HT1080 (cell line): ENCODE data around the gene SBNO2. TPM values are rescaled to one million over a fixed set of nuclear protein-coding genes. Genes with fewer than 3 reads are reported as not detected.

Experiments used
- DNase-seq: peaks from one replicate; pipeline ENCODE4 v3.0.0-alpha.2; 2015; ENCODE audit warnings: low read depth
- total RNA-seq: library from RNA; depleted of rRNA; stranded (reverse); fragments of >200 nt; shearing (Covaris generic); gene quantifications from 2 replicates; pipeline ENCODE4 v1.2.3, GENCODE V29; 2014

SBNO2 gene
- total RNA-seq, 1 experiment from 2014 or later: 31.7 TPM

GRCh38 chr19:1109032-1109551 lies 65.0 kb downstream of the SBNO2 start:
- DNase-seq: no peak

GRCh38 chr19:1108291-1109031 lies 65.6 kb downstream of the SBNO2 start:
- DNase-seq: no peak

GRCh38 chr19:1107661-1108261 lies 66.3 kb downstream of the SBNO2 start:
- DNase-seq: no peak

- DNase-seq: no peak
These were observed 67.0 kb downstream of the SBNO2 start for GRCh38 chr19:1106841-1107660.

- DNase-seq: no peak
These were observed 67.9 kb downstream of the SBNO2 start for GRCh38 chr19:1105873-1106840.

GRCh38 chr19:1105008-1105872 lies 68.8 kb downstream of the SBNO2 start:
- no peak for DNase-seq

- peak; percentile 42 for DNase-seq
These were observed 69.6 kb downstream of the SBNO2 start for GRCh38 chr19:1104311-1105007.

- peak; percentile 98 for DNase-seq
These were observed 70.3 kb downstream of the SBNO2 start, which contains the start of gene GPX4 for GRCh38 chr19:1103708-1104310. Gene GPX4 (plus strand): TSS chr19:1103994. CDS start chr19:1104044, 50 bp downstream.

- peak; percentile 44 for DNase-seq
These were observed 70.8 kb downstream of the SBNO2 start for GRCh38 chr19:1103132-1103707.

GRCh38 chr19:1102407-1103131 lies 71.5 kb downstream of the SBNO2 start:
- peak; percentile 98 for DNase-seq

GRCh38 chr19:1101337-1101698 lies 72.8 kb downstream of the SBNO2 start:
- no peak for DNase-seq

GRCh38 chr19:1098177-1099051 lies 75.7 kb downstream of the SBNO2 start:
- no peak for DNase-seq

GRCh38 chr19:1097810-1098176 lies 76.3 kb downstream of the SBNO2 start:
- no peak for DNase-seq

GRCh38 chr19:1094978-1095701 lies 78.9 kb downstream of the SBNO2 start, which contains the start of gene POLR2E:
Gene POLR2E (minus strand): TSS chr19:1095375. CDS start chr19:1095315, 60 bp downstream.
- DNase-seq: peak; percentile 93

GRCh38 chr19:1094655-1094977 lies 79.5 kb downstream of the SBNO2 start:
- no peak for DNase-seq
